ENCODE results near the gene CXCL12.
A peak's percentile ranks its signal among the peaks of the same experiment; 100 is the strongest.

Gene CXCL12

DNA sequence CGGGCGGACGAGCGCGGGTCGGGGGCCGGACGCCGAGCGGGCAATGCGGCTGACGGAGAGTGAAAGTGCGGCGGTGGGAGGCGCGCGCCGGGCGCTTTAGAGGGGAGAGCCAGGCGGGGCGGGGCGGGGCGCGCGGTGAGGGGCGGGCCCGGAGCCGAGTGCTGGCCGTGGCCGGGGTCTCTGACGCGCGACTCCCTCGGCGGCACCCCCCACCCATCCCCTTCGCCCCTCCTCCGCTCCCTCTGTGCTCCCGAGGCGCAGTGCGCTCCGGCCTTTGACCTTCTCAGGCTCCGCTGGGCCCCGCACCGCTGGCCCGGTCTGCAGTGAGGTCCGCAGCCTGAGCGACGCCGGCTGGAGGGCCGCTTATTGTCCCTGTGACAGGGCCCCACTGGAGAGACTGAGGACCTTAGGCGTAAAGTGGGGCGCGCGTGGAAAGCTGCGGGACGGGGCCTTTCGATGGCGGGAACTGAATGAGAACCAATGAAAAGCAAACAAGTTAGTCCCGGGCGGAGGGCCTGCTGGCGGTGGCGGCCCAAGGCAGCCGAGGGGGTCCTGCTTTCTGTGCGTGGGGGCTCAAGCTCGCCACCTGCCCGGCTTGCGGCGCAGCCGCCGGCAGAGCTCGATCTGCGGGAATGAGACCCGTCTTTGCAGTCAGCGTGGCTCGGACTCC lies at the start of gene CXCL12:
Gene CXCL12, minus strand, starts transcription at position 72 of the 670 bp plus-strand sequence. CDS start 92 bp downstream, outside the sequence.
- peak; percentile 49 for DNase-seq

DNA sequence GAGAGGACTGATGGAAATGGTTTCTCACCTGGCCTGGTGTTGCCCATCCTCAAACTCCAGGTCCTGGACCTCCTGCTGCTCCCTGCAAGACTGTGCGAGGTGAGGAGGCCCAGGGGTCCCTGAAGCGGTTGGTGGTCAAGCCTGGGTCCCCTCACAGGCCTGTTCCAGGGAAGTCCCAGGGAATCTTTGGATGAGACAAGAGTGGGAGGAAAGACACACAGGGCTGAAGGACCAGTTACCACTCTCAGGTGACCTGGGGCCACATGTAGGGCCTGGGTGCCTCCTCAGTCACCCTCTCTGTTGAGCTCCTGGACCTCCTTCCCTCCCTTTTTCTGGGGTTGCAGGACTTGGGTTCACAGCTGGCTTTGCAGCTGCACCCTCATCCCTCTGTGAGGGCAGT lies 42.6 kb upstream of the CXCL12 start:
- no peak for DNase-seq

DNA sequence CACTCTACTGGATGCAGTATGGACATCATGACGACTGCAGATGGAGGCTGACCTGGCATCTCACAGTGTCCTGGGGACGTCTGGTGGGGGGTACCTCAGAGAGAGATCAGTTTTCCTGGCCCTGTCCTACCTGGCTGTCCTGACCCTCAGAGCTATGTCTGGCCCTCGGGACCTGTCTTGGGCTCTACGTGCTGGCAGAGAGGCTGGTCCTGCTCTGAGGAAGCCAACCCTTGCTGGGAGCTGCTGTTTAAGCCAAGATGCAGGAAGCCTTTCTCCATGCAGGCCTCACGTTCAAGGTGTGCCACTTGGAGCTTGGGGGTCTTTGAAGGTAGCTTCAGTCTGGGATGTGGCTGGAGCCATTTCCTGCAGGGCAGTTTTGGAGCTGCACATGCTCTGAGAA lies 42.1 kb upstream of the CXCL12 start:
- DNase-seq = no peak

DNA sequence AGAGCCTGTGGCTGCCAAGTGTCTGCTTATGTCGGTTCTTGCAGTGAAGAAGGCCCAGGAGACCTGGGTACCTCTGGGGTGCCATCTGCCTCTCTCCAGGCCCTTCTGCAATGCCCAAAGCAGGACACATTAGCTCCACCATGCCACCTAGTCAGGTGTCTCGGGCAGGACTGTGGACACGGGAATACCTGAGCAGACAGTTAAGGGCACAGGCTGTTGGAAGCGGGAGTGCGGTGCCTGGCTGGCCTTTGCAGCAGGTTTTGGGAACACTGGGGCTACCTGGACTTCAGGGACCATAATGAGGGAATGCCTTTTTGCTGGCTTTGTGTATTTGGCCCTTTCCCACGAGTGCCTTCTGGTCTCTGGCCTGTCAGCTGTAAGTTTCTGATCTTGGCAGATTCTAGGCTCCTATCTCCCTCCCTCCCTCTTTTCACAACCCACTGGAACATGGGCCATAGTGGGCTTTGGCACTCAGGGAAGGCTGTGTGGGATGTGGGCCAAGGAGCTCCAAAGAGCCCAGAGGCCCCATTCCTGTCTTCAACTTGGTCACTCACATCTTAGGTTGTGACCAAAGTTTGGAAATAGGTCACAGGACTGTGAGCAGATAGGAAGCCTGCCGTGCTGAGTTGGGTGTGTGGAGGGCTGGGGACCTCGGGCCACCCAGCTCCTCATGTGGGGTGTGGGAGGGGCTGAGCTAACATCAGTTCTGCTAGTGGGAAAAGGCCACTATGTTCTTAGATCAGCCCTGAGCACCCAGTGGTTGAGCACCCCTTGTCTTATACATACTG lies 41.5 kb upstream of the CXCL12 start:
- DNase-seq = no peak

DNA sequence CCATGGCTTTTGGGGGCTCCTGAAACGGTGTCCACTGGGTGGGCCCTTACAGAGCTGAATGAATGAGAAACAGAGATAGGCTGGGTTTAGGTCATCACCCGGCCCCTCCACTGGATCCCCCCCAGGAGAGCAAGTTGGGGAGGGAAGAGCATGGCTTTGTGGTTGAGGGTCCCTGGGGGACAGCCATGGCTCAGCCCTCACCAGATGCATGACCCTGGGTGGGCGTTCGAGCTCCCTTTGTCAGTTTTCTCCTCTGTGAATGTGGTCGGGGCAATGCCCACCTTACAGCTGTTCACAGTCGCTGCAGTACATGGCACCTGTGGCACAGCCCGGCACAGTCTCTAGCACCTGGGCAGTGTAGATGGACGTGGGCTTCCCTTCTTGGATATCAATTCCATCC lies 40.6 kb upstream of the CXCL12 start:
- DNase-seq = no peak

DNA sequence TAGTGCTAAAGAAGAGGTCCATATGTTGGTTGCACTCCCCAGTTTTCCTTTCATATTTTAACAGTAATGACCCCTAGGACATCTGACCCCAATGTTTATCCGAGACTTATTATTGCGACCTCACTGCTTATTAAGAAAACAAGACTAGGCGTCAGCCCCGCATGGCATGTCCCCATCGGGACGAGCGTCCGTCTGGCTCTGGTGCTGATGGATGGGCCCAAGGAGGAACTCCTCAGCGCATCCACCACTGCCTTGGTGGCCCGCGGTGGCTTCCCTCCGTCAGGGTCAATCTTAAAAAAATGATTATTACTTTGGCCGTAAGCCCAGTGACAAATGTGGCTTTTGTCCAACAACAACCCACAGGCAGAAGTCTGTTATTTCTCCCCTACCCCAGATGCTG lies 40.1 kb upstream of the CXCL12 start:
- no peak for DNase-seq

DNA sequence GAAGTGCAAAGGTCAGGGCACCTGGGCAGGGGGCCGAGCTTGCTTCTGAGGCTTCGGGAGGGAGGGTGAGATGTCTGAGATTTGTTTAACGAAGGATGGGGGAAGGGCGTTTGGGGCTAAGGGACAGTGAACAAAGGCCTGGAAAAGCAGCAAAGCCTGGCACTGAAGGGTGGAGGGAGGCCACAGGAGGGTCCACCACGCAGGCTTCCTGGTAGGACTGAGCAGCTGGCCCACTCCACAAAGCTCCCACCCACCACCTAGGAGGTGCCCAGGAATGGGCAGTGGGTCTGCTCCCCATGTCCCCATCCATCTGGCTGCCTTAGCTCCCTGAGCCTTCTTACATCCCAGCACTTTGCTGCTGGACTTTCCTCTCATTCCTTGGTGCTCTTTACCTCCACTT lies 39.4 kb upstream of the CXCL12 start:
- no peak for DNase-seq

DNA sequence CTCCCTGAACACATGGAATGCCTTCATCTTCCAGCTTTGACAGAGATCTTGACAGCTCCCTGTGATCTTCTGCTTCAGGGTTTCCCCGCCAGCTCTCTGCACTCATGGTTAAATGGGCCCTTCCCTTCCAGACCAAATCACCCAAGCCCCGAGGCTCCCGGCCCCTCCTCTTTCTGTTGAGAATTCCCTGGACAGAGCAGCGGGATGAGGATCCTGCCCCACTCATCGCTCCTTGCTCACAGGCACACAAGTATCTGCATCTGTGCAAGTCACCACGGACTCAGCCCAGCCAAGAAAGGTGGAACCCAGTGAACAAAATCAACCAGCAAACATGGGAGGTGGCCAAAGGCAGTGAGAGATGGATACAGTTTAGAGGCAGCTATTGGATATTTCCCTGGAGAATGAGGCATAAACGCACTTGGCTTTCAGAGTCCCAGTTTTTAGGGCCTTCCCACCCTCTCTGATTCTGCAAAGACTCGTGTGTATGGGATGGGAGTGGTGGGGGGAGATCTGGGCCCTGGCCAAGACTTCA lies 37.7 kb upstream of the CXCL12 start:
- no peak for DNase-seq

DNA sequence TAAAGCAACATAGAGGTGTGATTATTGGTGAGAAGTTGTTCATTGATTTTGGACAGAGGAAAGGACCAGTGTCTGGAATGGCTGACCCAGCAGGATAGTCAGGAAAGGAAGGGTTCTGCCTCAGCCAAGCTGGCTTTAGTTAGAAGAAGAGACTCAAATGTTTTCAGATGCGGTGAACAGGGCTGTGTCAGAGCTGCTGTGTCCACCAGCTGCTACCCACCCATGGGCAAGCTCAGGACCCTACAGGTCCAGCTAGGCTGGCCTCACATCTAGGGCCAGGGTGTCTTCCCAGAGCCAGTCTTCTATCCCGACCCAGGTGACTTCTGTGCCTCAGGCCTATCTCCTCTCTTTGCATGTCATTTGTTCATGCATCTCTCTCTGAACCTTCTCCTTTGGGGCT lies 37.3 kb upstream of the CXCL12 start:
- no peak for DNase-seq

DNA sequence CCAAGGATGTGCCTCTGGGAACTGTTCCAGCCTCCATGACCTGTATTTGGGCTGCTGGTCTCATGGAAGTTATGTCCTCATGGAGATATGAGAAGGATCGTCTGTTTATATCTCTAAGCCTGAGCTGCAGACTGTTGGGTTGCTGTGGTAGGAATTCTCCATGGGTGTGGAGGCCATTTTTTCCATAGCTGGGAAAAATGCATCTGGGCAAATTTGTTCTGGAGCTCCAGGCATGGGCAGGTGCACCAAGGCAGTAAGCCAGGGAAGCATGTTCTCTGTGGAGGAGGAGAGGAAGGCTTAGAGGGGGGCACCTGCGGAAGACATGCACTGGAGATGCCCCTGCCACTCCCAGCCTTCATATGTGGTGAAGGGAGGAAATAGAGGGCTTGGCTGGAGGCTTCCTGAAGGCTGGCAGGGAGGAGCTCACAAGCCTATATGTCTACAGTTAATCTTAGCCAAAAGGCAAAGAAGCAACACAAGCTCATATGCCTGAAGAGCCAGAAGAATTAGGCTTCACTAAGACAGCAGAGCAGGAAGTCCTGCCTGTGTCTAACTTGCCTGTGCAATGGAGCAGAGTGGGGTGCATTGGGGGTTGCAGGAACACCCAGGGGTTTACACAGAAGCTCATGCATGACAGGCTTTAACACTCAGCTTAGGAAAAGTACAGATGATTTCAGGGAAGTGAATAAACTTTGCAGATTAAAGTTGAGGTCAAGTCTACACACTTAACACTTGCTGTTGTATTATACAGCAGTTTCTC lies 35.1 kb upstream of the CXCL12 start:
- no peak for DNase-seq

DNA sequence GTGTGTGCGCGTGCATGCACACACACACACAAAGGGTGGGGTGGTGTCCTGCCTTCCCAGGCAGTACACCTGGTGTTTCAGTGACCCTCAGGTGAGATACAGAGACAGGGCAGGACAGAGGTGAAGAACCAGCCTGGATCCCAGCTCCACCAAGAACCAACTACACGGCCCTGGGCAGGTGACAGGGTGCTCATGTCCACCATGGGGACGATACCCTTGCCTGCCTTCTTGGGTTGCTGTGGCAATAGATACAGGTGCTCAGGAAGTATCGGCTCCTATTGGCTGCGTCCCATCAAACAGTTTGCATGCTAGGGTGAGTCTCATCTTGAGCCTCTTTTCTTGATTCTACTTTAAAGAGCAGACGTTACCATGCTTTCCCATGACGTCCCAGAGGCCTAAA lies 33.7 kb upstream of the CXCL12 start:
- no peak for DNase-seq

DNA sequence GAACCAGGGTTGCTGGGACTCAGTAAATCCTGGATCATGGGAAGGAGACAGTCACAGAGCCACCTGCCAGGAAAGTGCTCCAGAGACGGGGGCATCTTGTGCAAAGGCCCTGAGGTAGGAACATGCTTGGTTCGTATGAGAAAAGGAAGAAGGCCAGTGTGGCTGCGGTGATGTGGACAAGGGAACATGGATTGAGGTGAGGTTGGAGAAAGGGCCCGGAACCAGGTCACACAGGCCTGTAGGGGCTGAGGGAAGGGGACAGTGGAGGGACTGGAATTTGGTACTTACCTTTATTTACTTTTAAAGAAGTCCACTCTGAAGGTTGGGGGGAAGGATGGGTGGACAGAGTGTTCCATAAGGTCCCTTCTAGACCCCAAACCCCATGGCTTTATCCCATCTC lies 32.9 kb upstream of the CXCL12 start:
- no peak for DNase-seq

DNA sequence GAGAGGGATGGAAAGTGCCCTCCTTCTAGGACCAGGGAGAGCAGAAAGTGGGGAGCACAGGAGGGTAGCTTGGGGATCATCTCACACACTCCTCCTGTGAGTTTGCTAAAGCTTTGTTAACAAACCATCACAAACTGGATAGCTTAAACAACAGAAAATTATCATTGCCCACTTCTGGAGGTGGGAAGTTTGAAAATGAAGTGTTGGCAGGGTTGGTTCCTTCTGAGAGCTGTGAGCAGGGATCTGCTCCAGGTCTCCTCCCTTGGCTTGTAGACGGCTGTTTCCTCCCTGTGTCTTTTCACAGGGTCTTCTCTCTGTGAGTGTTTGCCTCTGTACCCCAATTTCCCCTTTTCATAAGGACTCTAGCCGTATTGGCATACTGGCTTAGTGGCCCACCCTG lies 32.0 kb upstream of the CXCL12 start:
- DNase-seq = no peak

DNA sequence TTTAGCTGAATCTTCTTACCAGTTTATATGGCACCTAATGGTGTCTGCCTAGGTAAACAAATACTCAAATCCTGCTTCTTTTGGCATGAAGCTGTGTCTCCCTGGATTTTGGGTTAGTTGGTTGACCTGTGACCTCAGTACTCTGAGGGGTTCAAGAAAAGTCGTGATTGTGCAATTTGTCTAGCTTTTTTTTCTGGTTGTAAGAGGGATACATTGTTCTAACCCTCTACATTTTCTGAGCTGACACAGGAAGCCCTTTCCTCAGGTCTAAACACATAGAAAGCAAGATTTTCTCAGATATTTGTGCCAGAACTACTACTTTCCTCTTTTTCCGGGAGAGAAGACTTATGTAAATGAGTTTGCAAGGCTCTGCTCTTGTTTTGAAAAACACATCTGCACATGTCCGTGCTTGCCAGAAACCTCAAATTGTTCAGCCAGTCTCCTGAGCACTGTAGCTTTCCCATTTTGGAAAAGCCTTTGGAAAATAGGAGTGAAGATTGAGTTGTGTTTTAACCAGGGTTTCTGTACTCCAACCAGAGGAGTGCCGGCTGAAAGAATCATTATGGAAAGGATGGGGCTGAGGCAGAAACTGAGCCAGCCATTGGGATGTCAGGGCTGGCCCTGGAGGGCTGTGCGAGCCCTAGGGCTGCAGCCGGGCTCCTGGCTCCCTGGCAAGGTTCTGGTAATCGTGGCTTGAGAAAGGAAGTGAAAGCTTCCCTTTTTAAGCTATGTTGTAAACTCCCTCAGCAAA lies 31.3 kb upstream of the CXCL12 start:
- DNase-seq = no peak

DNA sequence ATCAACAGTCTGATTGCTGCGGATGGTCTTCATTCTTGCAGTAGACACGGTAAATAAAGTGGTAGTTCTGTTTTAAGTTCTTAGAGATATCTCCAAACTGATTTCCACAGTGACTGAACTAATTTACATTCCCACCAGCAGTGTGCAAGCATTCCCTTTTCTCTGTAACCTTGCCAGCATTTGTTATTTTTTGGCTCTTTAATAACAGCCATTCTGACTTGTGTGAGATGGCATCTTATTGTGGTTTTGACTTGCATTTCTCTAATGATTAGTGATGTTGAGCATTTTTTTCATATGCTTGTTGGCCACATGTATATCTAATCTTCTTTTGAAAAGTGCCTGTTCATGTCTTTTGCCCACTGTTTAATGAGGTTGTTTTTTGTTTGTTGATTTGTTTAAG lies 30.2 kb upstream of the CXCL12 start:
- no peak for DNase-seq

DNA sequence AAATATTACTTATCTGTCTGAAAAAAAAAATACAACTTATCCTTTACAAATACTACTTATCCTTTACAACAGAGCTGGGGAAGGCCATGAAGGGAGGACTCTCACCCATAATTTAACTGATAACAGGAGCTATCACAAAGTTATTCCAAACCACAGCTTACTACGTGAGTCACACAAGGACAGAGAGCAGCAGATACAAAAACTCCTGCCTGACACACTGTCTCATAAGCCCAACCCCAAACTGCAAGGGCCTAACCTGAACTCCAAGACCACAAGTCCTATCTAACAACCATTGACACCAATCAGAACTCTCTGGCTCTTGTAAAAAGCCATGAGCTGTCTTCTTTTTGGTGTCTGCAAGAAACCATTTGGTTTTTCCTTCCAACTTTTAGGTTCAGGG lies 28.5 kb upstream of the CXCL12 start:
- no peak for DNase-seq

DNA sequence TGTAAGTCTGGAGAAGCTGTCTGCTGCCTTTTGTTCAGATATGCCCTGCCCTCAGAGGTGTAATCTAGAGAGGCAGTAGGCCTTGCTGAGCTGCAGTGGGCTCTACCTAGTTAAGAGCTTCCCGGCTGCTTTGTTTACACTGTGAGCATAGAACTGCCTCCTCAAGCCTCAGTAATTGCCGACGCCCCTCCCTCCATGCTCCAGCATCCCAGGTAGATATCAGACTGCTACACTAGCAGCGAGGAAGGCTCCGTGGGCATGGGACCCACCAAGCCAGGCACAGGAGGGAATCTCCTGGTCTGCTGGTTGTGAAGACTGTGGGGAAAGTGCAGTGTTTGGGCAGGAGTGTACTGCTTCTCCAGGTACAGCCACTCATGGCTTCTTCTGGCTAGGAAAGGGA lies 26.4 kb upstream of the CXCL12 start:
- no peak for DNase-seq

DNA sequence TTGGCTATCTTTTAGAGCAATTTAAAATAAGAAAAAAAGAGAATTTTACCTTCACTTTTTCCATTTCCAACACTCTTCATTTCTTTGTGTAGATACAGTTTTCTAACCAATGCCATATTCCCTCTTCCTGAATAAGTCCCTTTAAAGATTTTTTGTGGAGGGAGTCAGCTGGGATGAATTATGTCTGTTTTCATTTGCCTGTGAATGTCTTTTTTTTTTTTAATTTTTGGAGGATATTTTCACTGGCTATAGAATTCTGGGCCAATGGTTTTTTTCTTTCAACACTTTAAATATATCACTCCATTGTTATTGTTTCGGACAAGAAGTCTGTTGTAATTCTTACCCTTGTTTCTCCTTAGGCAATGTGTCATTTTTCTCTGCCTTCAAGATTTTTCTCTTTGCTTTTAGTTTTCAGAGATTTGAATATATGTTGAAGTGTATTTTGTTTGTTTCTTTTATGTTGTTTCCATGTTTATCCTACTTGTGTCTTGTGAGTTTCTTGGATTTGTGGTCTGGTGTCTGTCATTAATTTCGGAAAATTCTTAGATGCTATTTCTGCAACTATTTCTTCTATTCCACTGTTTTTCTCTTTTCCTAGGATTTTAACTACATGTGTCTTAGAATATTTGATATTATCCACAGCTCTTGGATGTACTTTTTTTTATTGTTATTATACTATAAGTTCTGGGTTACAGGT lies 20.0 kb upstream of the CXCL12 start:
- DNase-seq = no peak

DNA sequence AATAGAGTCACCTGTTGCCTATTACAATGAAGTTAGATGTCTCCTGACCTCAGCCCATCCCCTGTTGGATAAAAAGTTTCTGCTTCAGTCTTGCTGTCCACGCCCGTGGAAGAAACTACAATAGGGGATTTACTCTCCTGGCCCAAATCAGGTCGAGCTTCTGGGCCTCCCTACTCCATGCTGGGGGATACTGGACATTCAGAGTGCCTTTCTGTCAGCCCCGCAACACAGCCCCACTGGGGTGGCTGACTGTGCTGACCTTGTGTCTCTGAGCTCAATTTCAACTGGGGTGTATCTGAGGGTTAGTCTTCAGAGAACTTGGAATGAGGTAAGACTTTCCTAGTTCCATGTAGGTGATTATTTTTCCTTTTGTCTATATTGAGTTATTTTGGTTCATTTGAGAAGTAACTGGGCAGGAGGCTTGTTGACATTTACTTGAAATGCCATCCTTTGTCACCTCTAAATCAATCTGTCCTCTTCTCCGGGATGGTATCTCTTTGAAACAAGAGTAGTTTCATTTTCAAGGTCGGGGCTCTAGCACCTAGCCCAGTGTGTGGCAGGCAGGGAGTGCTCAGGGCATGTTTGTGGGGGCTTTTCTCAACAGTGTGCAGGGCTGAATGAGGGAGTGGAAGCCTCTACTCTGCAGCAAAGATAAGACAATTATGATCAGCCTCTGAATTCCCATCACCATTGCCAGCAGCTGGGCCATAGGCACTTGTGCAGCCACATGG lies 17.7 kb upstream of the CXCL12 start:
- DNase-seq = no peak

DNA sequence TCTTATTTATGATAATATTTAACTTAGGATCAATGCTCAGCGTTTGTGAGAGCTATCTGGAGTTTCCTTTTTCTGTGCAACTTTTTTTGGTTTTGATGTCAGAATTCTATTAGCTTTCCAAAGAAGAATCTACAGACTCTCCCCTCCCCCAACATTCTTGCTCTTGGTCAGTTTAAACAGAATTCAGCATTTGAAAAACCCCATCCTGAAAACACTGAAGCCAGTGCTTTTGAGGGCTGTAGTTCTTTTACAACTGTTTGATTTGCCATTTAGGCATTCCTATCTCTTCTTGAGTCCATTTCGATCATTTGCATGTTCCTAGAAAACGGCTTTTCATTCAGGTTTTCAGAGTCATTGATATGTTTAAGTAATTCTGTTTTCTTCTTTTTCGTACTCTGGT lies 15.6 kb upstream of the CXCL12 start:
- DNase-seq = no peak

DNA sequence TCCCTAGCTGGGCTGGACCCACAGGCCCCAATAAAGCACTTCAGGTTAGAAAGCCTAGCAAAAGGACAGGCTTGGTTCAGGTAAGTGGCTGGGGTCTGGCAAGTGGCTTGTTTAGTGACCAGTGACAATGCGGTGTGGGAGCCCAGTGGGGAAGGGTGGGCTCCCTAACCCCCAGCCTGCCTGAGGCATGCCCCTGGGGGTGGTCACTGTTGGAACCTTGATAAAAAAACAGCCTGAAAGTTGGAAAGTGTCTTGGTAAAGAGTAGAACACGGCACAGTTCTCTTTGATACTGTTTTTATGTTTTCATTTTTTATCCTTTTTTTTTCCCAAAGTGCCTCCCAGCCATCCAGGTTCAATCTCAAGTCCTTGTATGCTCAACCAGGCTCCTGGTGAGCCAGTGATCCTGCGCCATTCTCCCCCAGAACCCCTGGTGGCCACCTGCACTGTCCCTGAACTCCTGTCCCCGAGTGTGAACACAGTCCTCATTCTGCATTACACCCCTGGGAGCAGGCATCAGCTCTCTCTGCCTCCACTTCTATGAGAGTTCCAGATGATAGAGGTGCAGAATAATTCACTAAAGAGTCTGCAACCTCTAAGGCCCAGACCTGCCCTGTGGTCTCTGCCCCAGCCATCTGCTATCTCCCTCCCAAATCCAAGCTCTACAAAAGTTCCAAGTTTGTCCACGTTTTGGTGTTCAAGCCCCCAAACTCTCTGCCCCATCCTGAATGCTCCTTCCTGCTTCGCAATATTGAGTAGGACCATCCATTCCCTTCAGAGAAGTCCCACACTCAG lies 15.0 kb upstream of the CXCL12 start:
- DNase-seq = no peak

All from activated CD8-positive, alpha-beta memory T cell treated with anti-CD3 and anti-CD28 coated beads, Interleukin-2, amount 50 U/mL, for 48 hours (primary cell).